ENCODE measurements around the gene BTBD9. TPM values are rescaled to one million over a fixed set of nuclear protein-coding genes. Genes with fewer than 3 reads are reported as not detected.

Gene BTBD9
- total RNA-seq, 1 experiment from 2014 or later, result 10.8 TPM

- ChIA-PET CTCF (no interaction called here), POLR2A (ENCODE audit: unreplicated experiment) (no interaction called here)
- no TSS peak for BruUV-seq (replicated peaks)
- Histone ChIP-seq H3K4me2 (no peak overlapping the region), H3K36me3 (ENCODE audit: low read depth) (no peaks in the 10 kb centered on the region), H3K9me2 (ENCODE audit: insufficient read depth) (no peaks in the 10 kb centered on the region), H3K4me1 (replicated peaks; ENCODE audit: insufficient read depth) (no peaks in the 10 kb centered on the region), H3K9me3 (ENCODE audit: insufficient read depth, low read depth) (no peaks in the 10 kb centered on the region), H3K27ac (peak overlapping the region; percentile 1; the same call in 1 of the 2 replicates), H3F3A (ENCODE audit: insufficient read depth, low read depth) (no peaks in the 10 kb centered on the region), H3K4me3 (no peak overlapping the region), H3K79me2 (ENCODE audit: low read depth) (no peaks in the 10 kb centered on the region), H2AFZ (no peak overlapping the region), H4K20me1 (ENCODE audit: insufficient read depth) (peaks cover 7% of the 10 kb centered on the region), H3K27me3 (ENCODE audit: insufficient read depth, low read depth) (no peaks in the 10 kb centered on the region)
- no peak for TF ChIP-seq EZH2 (IDR thresholded peaks at IDR 0.05; ENCODE audit: low read depth)
- TF ChIP-seq, protein P1, sequence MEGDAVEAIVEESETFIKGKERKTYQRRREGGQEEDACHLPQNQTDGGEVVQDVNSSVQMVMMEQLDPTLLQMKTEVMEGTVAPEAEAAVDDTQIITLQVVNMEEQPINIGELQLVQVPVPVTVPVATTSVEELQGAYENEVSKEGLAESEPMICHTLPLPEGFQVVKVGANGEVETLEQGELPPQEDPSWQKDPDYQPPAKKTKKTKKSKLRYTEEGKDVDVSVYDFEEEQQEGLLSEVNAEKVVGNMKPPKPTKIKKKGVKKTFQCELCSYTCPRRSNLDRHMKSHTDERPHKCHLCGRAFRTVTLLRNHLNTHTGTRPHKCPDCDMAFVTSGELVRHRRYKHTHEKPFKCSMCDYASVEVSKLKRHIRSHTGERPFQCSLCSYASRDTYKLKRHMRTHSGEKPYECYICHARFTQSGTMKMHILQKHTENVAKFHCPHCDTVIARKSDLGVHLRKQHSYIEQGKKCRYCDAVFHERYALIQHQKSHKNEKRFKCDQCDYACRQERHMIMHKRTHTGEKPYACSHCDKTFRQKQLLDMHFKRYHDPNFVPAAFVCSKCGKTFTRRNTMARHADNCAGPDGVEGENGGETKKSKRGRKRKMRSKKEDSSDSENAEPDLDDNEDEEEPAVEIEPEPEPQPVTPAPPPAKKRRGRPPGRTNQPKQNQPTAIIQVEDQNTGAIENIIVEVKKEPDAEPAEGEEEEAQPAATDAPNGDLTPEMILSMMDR (conservative IDR thresholded peaks at IDR 0.05), result no peak
- intact Hi-C loops (cut with micrococcal nuclease; ENCODE audit: unreplicated experiment), result no loop called here
- no peak for DNase-seq
Measured at GRCh38 chr6:38155621-38156204, 484.0 kb downstream of the BTBD9 start.

DNA sequence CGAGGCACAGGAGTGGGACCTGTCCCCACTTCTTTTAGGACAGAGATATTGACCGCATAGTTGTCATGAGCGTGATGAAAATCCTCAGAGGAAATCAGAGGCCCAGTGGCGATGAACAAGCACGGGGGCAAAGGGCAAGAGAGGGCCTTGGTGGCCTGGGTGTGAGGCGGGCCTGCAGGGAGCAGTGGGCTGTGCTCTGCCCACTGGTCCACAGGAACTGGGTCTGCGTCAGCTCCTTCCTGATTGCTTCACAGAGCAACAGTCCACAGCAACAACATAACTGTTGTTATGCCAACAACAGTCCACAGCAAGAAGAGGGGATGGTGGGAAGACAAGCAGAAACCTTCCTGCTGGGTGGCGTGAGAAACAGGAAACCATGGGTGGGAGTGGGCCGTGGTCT, 484.6 kb downstream of the BTBD9 start:
- no peaks in the 10 kb centered on the region for H3K79me2 ChIP-seq (ENCODE audit: low read depth)
- no peaks in the 10 kb centered on the region for H3F3A ChIP-seq (ENCODE audit: insufficient read depth, low read depth)
- no peaks in the 10 kb centered on the region for H3K27me3 ChIP-seq (ENCODE audit: insufficient read depth, low read depth)
- H3K9me3 ChIP-seq (ENCODE audit: insufficient read depth, low read depth), result no peaks in the 10 kb centered on the region
- no peaks in the 10 kb centered on the region for H3K36me3 ChIP-seq (ENCODE audit: low read depth)
- no peak for DNase-seq
- no peak overlapping the region for H2AFZ ChIP-seq
- H3K27ac ChIP-seq, result peak overlapping the region; percentile 1; the same call in 1 of the 2 replicates
- no TSS peak for BruUV-seq (replicated peaks)
- ChIA-PET POLR2A (ENCODE audit: unreplicated experiment) (no interaction called here), CTCF (no interaction called here)
- H3K4me2 ChIP-seq, result no peak overlapping the region
- H4K20me1 ChIP-seq (ENCODE audit: insufficient read depth), result peaks cover 7% of the 10 kb centered on the region
- intact Hi-C loops (cut with micrococcal nuclease; ENCODE audit: unreplicated experiment), result no loop called here
- H3K4me3 ChIP-seq, result no peak overlapping the region
- H3K9me2 ChIP-seq (ENCODE audit: insufficient read depth), result no peaks in the 10 kb centered on the region
- TF ChIP-seq, protein P1 (conservative IDR thresholded peaks at IDR 0.05), result no peak
- TF ChIP-seq EZH2 (IDR thresholded peaks at IDR 0.05; ENCODE audit: low read depth), result no peak
- H3K4me1 ChIP-seq (replicated peaks; ENCODE audit: insufficient read depth), result no peaks in the 10 kb centered on the region

GRCh38 chr6:38154731-38155130, 485.0 kb downstream of the BTBD9 start:
- Histone ChIP-seq H3F3A (ENCODE audit: insufficient read depth, low read depth) (no peaks in the 10 kb centered on the region), H3K9me3 (ENCODE audit: insufficient read depth, low read depth) (no peaks in the 10 kb centered on the region), H3K4me1 (replicated peaks; ENCODE audit: insufficient read depth) (no peaks in the 10 kb centered on the region), H3K4me3 (no peak overlapping the region), H3K27ac (no peak overlapping the region), H3K4me2 (no peak overlapping the region), H3K27me3 (ENCODE audit: insufficient read depth, low read depth) (no peaks in the 10 kb centered on the region), H3K36me3 (ENCODE audit: low read depth) (no peaks in the 10 kb centered on the region), H3K79me2 (ENCODE audit: low read depth) (no peaks in the 10 kb centered on the region), H3K9me2 (ENCODE audit: insufficient read depth) (no peaks in the 10 kb centered on the region), H4K20me1 (ENCODE audit: insufficient read depth) (peaks cover 7% of the 10 kb centered on the region), H2AFZ (no peak overlapping the region)
- ChIA-PET CTCF (no interaction called here), POLR2A (ENCODE audit: unreplicated experiment) (no interaction called here)
- TF ChIP-seq, protein P1 (conservative IDR thresholded peaks at IDR 0.05), result no peak
- no peak for TF ChIP-seq EZH2 (IDR thresholded peaks at IDR 0.05; ENCODE audit: low read depth)
- DNase-seq, result no peak
- no TSS peak for BruUV-seq (replicated peaks)
- intact Hi-C loops (cut with micrococcal nuclease; ENCODE audit: unreplicated experiment), result no loop called here

All from PC-9 (cell line).